HG02885 (cell line): ENCODE results near the gene RFX4.
"Not testable (repeated sequence)": the region's sequence is repeated elsewhere in the genome, so short reads cannot be mapped to it uniquely, and the experiment has no call there.

Source experiments
- ATAC-seq: cut with Tn5 transposase; IDR thresholded peaks from one replicate; pipeline ENCODE4 v1.9.1; 2021; ENCODE audit warnings: mild to moderate bottlenecking; ENCODE audit not compliant: unreplicated experiment, poor library complexity

The RFX4 gene

GRCh38 chr12:106588771-106589170, 6.0 kb downstream of the RFX4 start:
- no peak for ATAC-seq

- no peak for ATAC-seq
Observed at GRCh38 chr12:106590601-106591000, 7.8 kb downstream of the RFX4 start.

DNA sequence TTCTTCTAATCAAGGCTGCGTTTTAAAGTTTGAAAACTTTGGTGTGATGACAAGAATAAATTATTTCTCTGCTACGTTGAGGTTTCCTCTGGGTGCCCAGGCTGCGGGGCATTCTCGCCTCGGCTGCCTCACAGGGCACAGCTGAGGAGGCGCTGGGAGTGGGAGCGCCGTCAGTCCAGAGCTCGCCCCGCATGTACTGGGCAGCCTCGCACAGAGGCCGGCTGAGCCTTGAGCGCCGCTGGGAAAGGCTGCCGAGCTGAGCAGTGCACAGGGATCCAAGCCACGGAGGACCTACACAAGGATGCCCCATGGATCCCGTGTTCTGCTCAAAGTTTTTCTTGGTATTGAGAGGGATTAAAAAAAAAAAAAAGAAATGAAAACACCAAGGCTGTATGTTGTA, 11.6 kb downstream of the RFX4 start:
- ATAC-seq, result no peak

- ATAC-seq, result no peak
Observed at GRCh38 chr12:106595268-106595667, 12.5 kb downstream of the RFX4 start.

DNA sequence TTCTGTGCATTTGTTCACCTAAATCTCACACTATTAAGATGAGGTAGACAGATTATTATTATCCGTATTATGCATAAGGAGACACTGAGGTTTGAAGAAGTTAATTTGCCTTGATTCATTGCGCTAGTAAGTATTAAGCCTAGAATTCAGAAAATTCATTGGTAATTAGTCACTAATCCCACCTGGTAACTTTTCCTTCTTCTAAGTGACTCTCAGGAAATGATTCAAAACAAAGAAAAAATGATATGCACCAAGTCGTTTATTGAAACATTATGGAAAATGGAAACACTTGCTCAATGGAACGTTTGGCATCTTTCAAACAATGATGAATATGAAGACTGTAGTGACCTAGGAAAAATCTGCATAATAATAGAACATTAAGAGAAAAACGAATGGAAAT, 15.2 kb downstream of the RFX4 start:
- ATAC-seq, result no peak

DNA sequence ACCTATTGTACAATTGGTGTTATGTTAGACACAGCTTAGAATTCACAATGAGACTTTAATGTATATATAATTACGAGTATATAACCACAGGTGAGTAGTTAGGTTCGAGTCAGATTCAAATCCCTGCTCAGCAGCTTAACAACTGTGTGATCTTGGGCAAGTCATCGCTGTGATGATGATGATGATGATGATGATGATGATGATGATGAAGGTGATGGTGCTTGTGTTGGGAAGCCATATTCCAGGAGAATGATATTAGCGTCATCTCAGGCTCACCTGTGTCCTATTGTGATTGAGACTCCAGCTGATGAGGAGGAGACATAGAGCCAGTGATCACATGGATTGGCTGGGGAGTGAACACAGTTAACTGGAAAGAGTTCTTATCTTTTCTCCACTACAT, 16.5 kb downstream of the RFX4 start:
- no peak for ATAC-seq

DNA sequence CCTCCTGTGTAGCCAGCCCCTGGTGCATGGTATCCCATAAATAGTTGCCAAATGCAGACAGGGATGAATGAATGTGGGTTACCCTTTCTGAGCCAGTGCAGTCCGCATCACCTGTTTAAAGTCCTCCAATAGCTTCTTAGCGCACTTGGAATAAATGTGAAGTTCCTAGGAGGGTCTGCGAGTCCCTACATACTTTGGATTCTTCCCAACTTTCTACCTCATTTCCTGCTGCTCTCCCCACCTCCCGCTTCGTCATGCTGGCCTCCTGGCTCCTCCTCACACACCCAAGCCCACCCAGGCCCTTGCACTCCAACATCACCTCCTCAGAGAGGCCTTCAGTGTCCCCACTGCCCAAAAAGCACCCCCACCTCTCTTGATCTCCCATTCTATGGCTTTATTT, 17.7 kb downstream of the RFX4 start:
- no peak for ATAC-seq

DNA sequence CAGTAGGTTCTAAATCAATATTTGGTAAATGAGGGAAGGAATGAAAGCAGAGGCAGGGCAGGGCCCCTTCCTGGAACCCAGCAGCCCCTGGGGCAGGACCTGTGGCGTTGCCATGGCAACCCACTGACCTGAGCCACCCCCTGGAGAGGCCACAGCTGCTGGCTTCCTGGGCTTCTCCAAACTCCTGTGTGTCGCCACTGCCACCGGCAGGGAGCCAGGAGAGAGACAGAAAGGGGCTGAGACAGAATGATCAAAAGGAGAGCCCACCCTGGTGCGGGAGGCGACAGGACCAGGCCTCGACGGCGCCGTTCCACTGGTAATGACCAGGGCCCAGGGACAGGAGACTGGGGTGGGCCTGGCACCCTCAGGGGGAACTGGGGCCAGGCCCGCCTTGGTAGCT, 18.2 kb downstream of the RFX4 start:
- ATAC-seq, result no peak

GRCh38 chr12:106601496-106601895, 18.7 kb downstream of the RFX4 start:
- ATAC-seq, result no peak

DNA sequence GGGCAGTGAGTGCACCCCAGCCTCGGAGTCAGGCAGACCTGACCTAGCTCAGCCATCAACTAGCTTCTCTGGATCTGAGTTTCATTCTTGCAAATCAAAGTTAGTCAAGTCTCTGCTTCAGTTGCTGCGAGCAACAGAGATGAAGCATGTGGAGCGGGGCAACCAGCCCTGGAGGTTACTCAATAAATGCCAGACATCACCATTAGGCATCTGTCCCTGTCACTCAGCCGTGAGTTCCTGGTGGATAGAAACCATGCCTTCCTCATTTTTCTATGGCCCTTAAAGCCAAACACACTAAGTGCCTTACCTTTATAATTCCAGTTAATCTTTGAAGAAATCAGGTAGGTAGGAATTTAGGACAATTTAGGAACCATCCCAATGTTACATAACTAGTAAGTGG, 19.3 kb downstream of the RFX4 start:
- ATAC-seq, result no peak

DNA sequence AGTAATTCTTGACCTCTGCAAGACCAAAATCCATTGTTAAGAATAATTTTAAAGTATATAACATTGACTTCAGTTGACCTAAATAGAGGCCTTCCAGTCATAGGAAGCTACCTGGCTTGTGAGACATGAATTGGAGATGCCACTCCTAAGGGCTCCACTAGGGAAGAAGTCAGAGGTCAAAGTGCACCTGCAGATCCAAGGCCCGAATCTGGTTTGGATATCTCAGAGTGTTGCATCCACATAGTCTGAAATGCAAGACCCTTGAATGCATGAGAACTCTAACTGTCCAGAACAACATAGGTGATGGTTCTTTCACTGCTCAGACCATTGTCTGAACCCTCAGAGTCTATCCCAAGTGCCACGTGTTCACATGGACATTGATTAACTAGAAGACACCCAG, 22.4 kb downstream of the RFX4 start:
- no peak for ATAC-seq

DNA sequence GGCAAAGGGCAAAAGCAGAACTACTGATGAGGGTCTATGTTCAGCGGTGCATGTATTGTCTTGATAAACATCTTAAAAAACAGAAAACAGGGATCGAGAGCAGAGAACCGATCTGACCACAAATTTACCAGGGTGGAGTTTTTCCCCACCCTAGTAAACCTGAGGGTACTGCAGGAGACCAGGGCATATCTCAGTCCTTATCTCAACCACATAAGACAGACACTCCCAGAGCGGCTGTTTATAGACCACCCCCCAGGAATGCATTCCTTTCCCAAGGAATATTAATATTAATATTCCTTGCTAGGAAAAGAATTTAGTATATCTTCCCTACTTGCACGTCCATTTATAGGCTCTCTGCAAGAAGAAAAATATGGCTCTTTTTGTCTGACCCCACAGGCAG, 37.8 kb downstream of the RFX4 start:
- ATAC-seq, result not testable (repeated sequence)

GRCh38 chr12:106625976-106626375, 43.2 kb downstream of the RFX4 start:
- no peak for ATAC-seq

GRCh38 chr12:106629797-106630659, 47.2 kb downstream of the RFX4 start:
- ATAC-seq, result no peak

DNA sequence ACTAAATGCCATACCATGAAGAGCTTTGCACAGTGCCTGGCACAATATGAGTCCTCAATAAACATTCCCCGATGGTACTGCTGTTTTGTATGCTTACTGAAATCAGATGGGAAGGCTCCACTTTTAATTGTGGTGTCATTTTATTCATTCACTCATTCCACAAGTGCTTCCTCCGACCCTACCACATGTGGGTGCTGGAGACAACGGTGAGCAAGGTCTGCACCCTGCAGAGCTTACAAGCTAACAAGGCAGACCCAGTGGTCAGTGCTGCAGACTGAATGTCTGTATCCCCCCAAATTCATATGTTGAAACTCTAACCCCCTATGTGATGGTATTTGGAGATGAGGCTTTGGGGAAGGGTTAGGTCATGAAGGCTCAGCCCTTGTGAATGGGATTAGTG, 48.3 kb downstream of the RFX4 start:
- no peak for ATAC-seq

DNA sequence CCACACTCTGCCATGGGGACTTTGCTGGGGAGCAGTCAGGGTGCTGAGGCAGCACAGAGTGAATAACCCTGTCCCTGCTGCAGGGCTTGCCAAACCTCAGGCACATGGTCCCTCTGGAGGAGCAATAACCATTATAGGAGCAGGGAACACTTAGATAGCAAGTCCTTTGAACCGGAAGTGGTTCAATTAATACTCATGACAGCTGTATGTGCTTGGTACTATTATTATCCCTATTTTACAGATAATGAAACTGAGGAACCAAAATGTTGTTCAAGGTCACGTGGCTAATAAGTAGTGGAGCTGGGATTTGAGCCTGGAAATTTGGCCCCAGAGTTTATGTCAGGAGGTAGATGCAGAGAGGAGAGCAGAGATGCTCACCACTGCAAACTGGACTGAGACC, 49.0 kb downstream of the RFX4 start:
- no peak for ATAC-seq

DNA sequence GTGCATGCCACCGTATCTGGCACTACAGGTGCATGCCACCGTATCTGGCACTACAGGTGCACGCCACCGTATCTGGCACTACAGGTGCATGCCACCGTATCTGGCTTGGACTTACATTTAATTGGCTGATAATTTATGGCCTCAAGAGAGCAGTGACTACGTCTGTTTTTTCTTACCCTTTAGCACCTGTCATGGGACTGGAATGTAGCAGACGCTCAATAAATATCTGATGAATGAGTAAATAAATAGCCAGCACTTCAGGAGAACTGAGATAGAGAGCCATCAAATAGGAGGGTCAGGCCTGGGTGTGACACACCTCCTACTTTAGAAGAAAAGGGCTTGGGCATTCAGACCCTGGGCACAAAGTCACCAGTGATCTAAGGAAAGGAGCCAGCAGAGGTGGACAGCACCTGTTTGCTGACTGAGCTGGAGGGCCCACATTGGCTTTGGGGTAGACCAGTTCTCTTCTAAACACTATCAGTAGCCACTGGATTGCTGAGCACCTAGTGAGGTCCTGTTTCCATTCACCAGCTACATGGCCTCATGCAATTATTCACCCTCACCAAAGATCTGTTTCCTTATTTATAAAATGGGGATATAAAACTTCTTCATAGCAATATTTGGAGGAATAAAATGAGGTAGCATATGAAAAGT, 50.1 kb downstream of the RFX4 start:
- no peak for ATAC-seq

GRCh38 chr12:106633451-106633823, 50.6 kb downstream of the RFX4 start:
- no peak for ATAC-seq

DNA sequence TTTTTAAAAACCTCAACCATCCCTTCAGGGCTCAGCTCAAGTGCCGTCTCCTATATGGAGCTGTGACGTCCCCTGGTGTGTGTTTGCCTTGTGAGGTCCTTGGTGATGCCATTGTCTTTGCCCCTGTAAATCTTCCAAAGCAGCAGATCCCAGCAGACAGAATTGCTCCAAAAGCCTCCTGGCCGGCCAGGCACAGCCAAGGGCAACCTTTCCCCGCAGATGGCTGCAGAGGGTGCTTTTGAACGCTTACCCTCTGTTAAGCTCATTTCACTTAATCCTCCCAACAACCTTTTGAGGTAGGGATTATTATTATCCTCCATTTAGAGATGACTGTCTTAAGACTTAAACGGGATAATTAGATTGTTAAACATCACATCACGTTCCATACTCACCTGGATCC, 51.4 kb downstream of the RFX4 start:
- ATAC-seq, result no peak

DNA sequence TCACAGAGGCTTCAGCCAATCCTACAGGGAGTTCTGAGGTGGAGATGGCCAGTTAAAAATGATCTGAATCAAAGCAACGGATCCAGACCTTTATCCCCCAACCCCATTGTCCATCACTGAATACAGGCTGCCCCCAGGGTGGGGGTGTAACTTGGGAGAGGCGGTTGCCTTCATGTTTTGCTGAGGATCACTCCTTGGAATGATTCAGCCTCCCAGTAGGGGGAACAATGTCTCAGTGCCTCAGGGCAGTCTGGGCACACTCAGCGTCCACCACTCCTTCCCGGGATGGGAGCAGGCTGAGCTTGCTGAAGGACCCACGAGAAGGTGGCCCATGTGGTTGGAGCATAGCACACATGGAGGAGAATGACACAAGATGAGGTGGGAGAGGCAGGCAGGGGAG, 60.2 kb downstream of the RFX4 start:
- no peak for ATAC-seq

DNA sequence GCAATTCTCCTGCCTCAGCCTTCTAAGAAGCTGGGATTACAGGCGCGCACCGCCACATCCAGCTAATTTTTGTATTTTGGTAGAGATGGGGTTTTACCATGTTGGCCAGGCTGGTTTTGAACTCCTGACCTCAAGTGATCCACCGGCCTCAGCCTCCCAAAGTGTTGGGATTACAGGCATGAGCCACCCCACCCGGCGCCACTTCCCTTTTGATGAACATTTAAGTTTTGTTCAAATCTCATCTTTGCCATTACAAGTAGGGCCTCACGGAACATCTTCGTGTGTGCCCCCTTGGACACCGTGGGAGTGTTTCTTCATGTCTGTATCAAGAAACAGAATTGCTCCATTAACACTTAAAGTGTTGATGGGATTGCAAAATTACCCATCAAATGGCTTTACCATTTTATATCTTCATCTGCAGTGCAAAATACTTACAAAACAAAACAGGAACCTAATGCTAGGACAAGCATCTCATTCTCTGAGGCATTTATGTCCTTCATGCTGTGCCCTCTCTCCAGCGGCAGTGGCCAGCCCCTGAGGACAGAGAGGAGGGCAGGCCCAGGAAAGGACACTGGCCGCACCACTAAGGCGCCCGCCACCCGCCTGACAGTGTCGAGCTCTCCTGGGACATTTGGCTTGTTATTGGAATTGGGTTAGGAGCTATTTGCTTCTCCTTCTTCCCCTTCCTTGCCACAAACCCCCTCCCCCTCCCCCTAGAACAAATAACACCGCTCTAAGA, 61.7 kb downstream of the RFX4 start:
- no peak for ATAC-seq
